CD4-positive, alpha-beta T cell treated with Interleukin-10 for 1 hour (primary cell): Measurements from ENCODE around the gene ISCU.

Experiments
- DNase-seq: peaks from one replicate; pipeline ENCODE4 v3.0.0-alpha.2; 2020

Gene ISCU

DNA sequence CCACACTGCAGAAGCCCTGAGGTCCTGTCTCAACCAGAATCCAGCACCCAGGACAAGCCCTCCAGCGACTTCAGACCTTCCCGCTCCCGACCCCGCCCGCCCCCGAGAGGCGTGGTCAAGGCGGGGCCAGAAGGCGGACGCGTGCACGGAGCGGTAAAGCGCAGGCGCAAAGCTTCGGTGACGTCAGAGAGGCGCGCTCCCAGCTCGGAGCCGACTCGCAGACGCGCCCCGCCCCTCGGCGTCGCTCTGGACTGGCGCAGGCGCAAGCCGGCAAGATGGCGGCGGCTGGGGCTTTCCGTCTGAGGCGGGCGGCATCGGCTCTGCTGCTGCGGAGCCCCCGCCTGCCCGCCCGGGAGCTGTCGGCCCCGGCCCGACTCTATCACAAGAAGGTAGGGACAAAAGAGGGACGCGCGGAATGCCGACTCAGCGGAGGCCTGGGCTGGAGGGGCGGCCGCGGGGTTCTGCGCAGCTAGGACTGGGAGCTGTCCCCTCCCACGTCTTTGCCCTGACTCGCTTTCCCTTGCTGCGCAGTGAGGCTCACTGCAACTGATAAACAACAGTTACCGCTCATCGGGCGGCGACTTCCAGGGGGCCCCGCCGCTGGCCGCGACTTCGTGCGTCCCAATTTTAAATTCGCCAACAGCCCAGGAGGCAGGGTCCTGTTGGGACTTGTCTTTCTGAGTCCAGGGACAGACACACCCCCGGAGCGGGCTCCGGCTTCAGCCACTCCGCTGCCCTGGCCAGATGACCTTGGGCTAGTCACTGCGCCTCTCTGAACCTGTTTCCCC is at the start of gene ISCU:
ISCU (plus strand) TSS at position 249 of the 788 bp plus-strand sequence; CDS start at position 276, 27 bp downstream.
- peak; percentile 99 for DNase-seq

DNA sequence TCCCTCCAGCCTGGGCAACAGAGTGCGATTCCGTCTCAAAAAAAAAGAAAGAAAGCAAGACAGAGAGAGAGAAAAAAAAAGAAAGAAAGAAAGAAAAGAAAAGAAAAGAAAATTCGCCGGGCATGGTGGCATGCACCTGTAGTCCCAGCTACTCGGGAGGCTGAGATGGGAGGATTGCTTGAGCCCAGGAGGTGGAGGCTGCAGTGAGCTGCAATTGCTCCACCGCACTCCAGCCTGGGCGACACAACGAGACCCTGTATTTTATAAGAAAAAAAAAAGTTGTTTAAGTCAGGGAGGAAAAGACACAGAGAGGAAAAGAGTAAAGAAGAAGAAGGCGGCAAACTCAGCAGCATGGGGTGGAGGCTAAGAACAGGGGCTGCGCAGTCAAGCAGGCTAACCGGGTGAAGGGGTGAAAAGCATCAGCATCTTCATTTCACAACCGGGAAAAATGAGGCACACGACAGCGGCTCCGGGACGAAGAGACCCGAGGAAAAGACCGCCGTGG is 47.9 kb upstream of the ISCU start:
- DNase-seq: no peak

DNA sequence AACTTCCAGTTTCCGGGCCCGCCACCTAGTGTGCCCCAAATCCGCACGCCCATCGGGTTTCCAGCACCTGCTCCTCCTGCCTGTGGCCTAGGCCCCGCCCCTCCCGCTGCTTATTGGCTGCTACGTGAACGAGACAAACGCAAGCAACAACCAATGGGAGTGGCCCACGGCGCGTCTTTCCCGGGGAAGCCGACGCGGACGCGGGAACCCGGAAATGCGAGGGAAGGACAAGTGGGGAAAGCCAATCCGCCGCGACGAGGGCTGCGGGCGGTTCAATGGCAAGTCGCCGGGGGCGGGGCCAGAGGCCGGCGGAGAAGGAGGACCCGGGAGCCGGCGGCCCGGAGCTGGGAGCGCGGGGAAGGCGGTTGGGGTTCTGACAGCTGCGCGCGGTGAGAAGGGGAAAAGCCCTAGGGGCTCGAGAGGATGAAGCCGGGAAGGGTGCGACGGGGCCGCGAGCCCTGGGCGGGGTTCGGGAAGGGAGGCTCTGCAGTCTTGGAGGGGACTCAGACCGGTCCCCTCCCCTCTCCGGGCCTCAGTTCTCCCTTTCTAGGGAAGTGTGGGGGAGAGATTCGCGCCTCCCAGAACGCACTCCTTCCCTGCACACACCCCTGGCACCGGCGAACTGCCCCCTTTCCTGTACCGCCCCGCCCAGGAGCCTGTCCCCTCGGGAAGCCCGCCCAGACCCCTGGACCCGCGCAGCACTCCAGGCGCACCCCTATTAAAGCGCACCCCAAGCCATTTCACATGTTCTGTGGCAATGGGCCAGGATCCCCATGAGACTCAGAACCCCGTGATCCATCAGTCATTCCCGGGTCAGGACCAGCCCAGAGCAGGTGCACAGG is 47.2 kb upstream of the ISCU start, which contains the start of gene FICD:
FICD (plus strand) TSS at position 305 of the 842 bp plus-strand sequence. CDS start 1,696 bp downstream, outside the sequence.
- DNase-seq: peak; percentile 99

DNA sequence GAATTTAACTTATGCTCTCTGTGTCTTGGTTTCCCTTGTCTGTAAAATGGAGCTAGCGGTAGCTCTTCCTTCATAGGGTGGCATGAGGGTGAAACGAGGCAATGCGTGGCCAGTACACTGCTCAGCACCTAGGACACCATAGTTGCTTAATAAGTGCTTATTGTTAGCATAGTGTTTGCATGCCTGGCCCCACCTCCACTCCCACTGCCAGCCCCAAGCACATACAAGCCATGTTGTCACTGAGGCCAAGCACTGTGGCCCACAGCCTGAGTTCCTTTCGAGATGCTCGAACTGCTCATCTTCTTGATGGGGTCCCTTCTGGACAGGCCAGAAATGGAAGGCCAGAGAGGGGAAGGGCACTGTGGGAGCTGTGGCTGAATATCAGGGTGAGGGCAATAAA is 46.5 kb upstream of the ISCU start:
- DNase-seq: no peak

DNA sequence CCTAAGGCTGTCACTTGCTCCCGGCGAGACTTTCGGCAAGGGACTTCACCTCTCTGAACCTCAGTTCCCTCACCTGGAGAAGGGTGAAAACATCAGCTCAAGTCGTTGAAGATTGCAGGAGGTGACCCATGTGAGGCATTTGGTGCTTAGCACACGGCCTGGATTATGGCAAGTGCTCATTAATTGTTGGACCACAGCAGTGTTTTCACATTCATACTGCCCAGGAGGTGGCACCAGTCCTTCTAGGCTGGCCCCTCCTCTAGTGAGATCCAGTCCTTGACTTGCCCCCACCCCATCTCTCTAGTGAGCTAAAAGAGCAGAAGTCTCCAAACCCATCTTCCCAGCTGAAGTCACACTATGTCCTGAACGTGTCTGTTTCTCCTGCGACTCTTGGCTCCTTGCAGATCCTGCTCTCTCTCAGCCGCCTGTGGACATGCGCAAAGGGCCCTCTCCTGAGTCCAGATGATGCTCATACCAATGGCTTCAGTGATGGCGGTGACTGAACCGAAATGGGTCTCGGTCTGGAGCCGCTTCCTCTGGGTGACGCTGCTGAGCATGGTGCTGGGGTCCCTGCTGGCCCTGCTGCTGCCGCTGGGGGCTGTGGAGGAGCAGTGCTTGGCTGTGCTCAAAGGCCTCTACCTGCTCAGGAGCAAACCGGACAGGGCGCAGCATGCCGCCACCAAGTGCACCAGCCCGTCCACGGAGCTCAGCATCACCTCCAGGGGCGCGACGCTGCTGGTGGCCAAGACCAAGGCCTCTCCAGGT is 45.7 kb upstream of the ISCU start:
- DNase-seq: no peak

DNA sequence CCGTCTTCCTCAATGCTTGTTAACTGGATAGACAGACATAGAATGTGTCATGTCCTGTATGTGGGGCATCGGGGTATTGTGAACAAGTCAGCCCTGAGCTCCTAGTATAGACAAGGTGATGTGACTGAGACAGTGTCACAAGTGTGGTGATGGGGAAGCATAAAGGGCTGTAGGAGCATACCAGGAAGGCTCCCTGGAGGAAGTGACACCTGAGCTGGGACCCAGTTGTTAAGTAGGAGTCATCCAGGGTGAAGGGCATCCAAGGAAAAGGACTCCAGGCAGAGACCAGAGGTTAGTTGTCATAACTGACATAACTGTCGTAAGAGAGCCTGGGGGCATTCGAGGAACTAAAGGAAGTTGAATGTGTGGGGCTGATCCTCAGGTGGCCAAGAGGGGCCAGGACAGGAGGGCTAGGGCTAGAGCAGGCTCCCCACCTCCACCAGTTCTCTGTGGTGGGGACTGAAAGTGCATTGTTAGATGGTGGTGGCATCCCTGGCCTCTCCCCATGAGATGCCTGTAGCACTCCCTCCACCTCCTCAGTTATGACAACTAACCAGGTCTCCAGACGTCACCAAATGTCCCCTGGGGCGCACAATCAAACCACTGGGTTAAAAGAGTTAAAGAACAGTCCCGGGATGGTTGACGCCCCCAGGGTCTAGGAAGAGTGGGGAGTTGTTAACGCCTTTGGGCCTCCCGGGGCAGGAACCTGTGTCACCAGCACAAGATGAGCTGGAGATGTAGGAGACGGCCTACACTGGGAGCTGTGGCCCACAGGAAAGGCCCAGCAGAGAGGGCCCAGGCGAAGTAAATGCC is 44.9 kb upstream of the ISCU start:
- no peak for DNase-seq

DNA sequence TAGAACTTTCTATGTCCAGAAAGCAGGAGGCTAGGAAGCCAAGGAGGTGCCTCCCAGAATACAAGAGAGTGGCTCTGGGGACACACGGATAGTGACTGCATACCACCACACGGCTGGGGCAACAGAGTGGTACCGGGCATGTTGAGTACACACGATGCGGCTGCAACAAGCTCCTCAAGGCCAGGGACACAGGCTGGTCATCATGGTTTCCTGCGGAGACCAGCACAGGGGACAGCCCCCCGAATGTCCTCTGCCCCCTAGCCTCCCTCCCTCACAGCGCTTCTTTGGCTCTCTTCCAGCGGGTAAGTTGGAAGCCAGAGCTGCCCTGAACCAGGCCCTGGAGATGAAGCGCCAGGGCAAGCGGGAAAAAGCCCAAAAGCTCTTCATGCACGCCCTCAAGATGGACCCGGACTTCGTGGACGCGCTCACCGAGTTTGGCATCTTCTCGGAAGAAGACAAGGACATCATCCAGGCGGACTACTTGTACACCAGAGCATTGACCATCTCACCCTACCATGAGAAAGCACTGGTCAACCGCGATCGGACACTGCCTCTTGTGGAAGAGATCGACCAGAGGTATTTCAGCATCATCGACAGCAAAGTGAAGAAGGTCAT is 44.2 kb upstream of the ISCU start:
- no peak for DNase-seq

DNA sequence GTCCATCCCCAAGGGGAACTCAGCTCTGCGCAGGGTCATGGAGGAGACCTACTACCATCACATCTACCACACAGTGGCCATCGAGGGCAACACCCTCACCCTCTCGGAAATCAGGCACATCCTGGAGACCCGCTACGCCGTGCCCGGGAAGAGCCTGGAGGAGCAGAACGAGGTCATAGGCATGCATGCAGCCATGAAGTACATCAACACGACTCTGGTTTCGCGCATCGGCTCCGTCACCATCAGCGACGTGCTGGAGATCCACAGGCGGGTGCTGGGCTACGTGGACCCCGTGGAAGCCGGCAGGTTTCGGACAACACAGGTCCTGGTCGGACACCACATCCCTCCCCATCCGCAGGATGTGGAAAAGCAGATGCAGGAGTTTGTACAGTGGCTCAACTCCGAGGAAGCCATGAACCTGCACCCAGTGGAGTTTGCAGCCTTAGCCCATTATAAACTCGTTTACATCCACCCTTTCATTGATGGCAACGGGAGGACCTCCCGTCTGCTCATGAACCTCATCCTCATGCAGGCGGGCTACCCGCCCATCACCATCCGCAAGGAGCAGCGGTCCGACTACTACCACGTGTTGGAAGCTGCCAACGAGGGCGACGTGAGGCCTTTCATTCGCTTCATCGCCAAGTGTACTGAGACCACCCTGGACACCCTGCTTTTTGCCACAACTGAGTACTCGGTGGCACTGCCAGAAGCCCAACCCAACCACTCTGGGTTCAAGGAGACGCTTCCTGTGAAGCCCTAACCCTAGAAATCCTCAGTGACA is 43.5 kb upstream of the ISCU start:
- DNase-seq: no peak

DNA sequence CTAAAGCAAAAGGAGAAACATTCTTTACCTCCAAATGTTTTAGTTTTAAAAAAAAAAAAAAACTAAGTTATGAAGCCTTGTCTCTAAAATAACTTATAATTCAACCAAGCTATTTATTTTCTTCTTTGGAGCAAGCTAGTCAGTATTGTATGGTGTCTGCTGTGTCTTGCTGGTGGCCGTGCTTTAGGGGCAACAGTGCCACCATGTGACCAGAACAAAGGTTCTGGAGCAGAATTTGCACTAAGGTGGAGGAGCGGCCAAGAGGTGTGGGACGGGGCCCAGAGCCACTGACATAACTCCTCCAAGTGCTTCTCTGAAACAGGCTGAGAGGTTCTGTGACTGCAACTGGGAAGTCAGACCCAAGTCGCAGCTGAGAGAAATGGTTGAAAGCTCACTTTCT is 42.8 kb upstream of the ISCU start:
- peak; percentile 19 for DNase-seq

DNA sequence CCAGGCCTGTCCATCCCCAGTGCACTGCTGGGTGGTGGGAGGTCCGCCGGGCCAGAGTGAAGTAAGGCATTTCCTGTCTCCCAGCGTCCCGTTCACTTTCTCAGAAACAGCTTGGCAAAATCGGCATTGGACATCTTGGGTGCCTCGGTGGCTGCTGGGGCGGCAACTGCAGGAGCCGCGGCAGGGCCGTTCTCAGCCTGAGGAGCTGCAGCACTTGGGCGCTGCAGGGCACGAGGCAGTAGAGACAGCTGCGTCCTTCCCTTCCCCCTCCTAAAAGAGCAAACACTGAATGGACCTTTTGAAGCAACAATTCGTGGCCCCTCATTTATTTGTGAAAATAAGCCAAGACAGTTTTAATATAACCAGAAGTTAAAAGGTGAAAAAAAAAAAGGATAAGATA is 39.0 kb upstream of the ISCU start:
- no peak for DNase-seq

DNA sequence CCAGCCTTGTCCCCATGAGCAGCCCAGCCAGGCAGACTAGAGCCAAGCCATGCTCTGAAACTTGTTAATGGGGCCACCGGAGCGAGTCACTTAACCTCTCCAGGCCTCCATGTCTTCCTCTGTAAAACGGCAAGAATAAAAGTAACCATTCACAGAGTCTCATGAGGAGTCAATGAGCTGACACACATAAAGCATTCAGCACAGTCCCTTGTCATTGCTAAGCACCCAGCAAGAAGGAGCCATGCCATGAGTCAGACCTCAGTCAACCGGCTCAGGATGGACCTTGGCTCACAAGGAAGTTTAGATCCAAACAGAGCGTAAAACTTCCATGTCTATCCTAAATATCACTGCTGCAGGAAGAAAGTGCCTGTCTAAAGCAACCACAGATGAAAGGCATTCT is 36.7 kb upstream of the ISCU start:
- DNase-seq: no peak

DNA sequence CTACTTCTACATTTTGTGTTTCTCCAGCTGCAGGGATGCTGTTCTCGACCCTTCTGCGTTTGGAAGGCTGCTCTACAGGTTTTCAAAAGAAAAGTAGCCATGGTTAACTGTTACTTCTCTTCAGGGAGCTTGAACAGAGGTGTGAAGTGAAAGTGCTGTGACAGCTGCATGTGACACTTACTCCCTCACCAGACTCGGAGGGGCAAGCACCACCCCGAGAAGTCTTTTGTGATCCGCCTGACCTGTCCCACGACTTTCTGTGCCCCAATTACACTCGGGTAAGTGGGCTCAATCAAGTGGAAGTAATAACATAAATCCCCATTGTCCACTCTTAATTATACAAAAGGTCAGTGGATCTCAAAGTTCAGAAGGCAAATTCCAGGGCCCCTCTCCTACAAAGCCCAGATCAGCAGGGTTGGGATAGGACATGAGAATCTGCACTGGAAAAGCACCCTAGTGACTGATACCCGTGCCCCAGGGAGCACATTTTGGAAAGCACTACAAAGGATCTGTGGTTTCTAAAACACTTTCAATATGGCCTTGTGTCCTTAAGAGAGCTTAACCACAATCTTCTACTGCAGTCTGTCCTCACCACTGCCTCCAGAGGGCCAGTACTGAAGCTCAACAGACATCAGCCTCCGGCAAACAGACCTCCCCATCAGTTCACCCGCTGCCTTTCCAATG is 35.8 kb upstream of the ISCU start:
- no peak for DNase-seq

DNA sequence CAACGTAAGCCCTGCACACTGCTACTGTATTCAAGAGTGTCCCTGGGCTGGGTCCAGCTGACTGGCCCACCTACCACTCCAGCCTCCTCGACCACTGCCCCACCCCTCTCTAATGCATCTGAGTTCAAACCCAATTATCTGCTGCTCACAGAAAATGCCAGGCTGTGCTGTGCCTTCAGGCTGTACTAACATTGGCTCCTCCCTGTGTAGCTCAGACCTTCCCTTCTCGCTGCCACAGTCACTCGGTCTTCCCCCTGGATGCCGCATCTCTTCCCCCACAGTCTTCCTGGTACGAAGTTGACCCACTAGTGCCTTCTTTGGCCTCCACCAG is 35.3 kb upstream of the ISCU start:
- no peak for DNase-seq

DNA sequence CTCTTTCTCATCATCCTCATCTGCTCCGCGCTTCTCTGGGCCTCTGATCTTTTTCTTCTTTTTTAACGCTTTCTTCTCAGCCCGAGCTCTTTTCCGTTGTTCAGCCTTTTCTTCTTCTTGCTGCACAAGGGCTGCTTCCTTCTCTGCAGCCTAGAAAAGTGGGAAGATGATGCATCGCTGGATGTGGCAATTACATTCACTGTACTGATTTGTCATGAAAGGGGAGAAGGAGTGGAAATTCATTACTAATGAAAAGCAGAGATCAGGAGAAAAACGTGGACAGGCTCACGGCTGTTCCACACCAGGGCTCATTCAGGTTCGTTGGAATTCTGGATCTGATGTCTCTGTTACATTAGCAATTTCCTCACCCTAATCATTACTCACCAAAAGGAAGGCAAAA is 32.2 kb upstream of the ISCU start:
- no peak for DNase-seq

DNA sequence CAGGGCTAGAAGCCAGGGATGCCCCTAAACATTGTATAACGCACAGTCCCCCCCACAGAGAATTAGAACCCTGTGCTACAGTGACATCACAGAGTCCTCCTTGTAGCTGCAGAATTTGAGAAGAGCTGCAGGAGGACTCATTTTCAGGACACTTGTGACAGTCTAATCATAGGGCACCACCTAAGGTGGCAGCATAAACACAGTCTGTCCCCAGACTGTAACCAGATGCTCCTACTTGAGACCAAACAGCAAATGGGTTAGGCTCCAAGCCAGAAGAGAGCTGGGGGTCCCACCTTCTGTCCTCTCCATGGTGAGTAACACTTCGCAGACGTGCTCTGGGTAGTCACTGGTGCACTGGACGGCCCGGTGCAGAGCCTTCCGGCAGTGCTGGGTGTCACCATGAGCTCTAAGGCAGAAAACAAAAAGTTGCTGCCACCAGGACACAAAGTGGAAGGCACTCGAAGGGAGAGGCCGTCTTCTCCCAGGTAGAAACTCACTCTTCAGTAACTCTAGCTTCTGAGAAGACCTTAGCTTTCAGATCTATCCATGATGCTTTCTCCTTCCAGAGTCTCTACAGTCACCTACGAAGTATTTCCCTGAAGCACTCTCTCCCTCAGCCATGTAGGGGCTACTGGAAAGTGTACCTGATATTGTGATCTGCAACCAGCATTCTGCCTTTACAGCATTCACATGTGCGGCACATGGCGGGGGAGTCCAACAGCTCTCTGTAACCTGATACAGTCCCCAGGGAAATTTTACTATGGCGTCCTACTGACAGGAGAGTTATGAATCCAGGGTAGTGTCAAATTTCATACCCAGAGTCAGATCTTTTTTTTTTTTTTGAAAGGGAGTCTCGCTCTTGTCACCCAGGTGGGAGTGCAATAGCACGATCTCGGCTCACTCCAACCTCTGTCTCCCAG is 30.2 kb upstream of the ISCU start:
- DNase-seq: no peak

DNA sequence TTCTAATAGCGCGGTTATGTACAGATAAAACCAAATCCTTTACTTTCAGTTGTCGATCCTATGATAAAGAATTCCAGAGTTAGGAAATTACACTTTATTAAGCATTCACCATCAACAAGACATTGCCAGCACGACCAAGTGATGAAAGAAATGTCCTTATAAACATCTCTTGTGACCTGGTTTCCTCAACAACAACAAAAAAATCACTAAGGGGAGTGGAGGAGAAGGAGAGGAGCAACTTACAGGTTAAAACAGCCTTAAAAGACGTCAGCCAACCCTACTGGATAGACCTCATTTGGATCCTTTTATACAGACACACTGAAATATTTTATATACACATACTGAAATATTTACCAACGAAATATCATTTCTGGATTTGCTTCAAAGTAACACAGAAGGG is 24.2 kb upstream of the ISCU start:
- no peak for DNase-seq

DNA sequence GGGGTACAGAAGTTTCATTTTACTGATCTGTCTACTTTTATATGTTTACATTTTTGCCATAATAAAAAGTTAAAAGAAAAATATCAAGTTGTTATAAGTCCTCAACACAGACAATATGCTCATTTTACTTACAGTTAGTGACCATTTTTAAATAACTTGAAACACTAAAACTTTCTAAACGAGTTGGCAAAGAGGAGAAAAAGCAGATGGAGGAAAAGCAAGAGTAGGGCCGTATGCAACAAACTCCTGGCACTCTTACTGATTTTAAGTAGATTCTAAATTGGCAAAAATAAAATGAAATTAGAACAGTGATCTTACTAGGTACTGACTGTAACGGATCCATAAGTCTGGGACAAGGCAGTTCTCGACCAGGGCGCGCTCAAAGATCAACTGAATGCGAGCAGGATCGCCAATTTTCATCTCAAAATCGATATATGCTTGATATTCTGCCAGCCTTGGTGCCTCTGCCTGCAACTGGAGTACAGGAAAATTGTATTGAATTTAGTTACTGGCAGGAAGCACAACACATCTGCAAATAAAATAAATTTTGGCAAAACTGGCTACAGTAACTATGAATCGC is 23.7 kb upstream of the ISCU start:
- DNase-seq: no peak

DNA sequence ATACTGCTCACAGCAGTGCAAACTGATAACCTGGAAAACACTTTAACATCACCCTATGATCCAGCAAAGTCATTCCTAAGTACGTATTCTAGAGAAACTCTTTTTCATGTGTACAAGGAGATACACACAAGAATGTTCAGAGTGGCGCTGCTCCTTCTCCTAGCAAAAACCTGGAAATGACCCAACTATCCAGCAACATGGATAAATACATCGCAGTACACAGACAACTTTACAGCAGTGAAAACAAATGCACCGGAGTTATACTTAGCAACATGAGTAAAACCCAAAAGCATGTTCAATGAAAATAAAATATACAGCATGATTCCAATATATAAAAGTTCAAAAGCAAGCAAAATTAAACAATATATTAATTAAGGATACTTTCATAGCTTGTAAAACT is 20.1 kb upstream of the ISCU start:
- DNase-seq: no peak

DNA sequence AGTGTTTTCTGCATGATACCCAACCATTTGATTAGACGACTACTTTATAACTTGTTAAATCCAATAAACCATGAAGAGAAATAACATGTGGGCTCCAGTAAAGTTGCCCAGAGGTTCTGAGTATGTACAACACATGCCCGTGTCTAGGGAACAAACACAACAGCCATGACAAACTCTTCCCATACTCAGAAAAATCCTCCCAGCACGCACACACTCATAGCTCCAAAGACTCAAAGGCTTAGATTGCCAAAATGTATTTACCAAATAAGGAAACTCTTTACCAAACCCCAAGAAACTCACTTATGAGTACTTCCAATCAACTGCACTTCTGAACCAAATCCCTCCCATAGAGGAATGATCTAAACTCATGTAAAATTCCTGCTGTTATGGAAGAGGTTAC is 18.7 kb upstream of the ISCU start:
- DNase-seq: no peak
